GM21529 (cell line): Measurements from ENCODE around the gene RHBDF2.
A peak's percentile ranks its signal among the peaks of the same experiment; 100 is the strongest.

ENCODE experiments used
- ATAC-seq: cut with Tn5 transposase; IDR thresholded peaks from one replicate; pipeline ENCODE4 v1.9.1; 2021; ENCODE audit not compliant: unreplicated experiment

Gene RHBDF2

DNA sequence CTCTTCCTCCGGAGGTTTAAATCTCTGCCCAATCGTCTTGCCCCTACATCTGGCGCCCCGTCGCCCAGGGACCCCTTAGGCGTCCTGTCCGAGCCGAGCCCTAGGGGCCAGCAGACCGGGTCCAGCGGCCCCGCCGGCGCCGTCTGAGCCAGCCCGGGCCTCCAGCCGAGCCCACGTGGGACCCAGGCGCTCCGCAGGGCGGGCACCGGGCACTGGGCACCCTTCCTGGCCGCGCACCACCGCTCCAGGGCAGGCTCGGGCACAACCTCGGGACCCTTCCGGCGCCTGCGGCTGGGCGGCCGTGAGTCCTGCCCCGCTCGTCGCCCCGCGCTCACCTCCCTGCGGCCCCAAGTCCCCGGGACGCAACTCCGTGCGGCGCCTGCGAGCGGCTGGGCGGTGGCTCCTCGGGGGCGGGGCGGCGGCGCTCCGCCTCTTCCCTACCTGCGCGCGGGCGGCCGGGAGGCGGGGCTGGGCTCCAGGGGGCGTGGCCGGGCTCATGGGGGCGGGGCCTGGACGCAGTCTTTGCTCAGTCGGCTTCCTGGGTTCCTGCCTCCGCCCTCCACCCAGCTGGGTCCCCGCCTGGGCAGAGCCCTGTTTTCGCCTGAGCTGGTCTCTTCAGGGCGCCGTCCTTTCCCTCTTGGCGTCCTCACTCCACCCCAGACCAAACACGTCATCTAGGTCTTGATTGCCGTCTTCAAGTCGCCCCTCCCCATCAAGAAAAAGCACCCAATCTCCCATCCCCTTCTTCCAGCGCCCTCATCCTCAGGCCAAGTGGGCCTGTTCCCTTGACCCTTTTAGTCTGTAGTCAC lies at the start of gene RHBDF2:
RHBDF2 (minus strand) TSS at position 406 of the 809 bp plus-strand sequence. CDS start 19,899 bp downstream, outside the sequence.
- ATAC-seq, result peak; percentile 53

DNA sequence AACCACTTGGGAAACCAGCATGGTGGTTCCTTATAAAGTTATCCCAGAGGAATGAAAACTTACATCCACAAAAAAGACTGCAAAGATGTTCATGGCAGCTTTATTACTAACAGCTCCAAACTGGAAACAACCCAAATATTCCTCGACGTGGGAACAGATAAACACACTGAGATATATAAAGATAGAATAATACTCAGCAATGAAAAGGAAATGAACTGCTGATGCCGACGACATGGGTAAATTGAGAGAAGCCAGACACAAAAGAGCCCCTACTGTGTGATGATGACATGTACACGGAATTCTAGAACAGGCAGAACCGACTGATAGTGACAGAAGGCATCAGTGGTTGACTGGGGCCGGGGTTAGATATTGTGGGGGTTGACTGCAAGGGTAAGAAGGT lies 48.3 kb upstream of the RHBDF2 start:
- no peak for ATAC-seq

DNA sequence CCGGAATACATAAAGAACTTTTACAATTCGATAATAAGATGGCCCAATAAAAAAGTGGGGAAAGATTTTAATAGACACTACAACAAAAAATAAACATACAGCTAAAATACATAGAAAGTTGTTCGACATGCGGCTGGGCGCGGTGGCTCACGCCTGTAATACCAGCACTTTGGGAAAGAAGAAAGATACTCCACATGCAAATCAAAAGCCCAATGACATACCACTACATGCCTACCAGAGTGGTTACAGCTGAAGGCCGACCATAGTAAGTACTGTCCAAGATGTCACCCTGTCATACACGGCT lies 47.9 kb upstream of the RHBDF2 start:
- no peak for ATAC-seq

DNA sequence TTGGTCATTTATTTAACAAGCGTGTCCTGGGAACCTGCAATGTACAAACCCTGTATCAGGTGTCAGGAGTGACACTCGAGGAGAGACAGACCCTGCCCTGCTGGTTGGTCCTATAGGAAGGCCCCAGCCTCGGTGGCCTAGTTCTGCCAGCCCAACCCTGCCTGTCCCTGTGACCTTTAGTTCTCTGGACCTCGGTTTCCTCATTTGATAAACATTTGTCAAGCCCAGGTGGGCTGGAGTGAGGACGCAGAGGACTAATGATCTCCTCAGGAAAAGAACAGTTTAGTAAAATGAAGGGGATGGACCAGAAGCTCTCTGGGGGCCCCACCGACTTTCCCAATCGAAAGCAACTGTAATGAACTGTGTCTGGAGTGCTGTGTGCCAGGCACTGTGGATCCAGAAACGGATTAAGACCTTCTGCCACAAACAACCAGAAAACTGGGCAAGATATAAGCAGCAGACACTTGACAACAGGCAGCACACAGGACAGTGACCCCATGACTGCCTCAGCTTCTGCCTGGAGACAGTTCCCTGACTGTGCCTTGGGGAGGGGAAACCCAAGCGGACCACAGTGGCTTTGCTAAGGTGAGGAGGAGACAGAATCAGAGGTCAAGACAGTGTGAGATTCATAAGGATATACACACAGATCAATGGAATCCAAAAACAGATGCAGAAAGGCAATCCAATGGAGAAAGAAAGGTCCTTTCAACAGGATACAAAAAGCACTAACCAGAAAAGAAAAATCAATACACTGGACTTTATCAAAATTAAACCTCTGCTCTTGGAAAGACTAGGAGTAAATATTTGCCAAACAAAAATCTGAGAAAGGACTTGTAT lies 47.4 kb upstream of the RHBDF2 start:
- no peak for ATAC-seq

DNA sequence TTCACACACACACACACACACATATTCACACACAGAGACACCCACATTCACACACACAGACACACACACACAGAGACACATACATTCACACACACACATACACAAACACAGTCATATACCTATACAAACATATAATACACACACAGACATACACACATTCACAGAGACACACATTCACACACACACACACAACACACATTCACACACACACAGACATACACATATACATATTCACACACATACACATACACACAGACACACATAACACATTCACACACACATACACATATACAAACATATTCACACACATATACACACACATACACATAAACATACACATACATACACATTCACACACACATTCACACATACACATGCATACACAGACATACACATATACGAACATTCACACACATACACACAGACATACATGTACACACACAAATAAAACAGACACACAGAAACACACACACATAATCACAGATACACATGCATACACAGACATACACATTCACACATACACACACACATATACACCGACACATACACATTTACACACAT lies 46.5 kb upstream of the RHBDF2 start:
- no peak for ATAC-seq

DNA sequence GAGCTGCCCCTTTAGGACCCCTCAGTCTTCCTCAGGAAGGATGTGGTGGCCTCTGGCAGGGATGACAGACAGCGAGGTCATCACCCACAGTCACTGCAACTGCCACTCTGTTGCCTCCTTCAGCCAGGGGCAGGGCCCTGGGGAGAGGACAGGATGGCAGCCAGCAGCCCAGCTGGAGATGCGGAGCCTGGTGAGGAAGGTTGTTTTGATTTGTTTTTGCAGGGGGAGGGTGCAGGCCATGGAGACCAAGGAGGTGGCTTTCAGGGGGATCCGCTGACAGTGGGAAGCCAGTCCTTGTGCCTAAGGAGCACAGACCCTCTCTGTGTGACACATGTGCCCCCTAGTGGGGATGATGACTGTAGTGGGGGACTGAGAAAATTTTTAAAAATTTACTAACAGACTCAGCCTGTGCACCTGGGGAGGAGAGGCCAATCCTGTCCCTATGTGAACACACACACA lies 46.0 kb upstream of the RHBDF2 start:
- ATAC-seq, result no peak

DNA sequence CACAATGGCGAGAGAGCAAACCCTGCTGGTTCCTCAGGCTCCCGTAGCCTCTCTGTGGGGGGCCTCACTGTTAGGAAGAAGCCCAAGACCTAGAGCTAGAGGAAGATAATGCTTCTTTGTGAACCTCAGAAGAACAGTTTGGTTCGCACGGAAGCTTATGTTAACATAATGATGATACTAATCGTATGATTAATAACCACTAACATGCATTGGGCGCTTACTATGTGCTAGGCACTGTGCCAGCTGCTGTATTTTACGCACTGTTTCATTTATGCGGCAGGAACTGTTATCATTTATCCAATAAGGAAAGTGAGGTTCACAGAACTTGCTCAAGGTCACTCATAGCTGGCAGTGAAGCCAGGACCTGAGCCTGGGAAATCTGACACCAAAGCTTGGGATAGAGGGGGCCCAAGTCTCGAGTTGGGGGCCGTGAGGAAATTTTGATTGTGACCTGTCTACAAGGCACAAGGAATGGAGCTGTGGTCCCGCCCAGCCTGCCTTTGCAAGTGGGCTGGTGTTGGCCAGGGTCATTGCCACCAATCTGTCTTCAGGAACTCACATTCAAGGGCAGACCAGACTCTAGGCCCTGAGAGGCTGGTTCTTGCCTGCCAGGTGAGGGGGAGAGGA lies 45.4 kb upstream of the RHBDF2 start:
- no peak for ATAC-seq

DNA sequence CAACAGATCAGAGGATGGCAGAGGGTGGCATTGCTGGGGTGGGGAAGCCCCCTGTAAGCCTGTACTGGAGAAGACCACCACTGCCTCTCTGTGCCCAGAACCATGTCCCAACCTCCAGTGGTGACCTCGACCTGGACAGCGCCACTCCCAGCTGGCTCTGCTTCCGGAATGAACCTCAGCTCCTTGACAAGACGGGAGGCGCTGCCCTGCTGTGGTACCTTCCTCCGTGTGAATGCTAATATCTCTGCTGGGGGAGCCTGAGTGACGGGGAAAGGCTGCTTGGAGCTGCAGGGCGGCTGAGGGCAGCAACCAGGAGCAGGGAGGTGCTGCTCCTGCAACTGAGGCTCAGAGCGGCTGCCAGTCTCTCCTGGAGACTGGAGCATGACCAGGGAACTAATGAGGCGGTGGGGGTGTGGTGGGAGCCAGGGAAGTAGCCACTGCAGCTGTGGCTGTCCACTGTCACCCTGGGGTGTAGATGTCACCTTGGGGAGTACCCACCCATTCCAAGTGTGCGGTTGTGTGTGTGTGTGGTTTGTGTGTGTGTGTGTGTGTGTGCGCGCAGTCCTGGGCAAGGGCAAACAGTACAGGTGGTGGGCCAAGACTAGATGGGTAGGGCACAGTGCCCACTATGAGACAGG lies 44.8 kb upstream of the RHBDF2 start:
- no peak for ATAC-seq

DNA sequence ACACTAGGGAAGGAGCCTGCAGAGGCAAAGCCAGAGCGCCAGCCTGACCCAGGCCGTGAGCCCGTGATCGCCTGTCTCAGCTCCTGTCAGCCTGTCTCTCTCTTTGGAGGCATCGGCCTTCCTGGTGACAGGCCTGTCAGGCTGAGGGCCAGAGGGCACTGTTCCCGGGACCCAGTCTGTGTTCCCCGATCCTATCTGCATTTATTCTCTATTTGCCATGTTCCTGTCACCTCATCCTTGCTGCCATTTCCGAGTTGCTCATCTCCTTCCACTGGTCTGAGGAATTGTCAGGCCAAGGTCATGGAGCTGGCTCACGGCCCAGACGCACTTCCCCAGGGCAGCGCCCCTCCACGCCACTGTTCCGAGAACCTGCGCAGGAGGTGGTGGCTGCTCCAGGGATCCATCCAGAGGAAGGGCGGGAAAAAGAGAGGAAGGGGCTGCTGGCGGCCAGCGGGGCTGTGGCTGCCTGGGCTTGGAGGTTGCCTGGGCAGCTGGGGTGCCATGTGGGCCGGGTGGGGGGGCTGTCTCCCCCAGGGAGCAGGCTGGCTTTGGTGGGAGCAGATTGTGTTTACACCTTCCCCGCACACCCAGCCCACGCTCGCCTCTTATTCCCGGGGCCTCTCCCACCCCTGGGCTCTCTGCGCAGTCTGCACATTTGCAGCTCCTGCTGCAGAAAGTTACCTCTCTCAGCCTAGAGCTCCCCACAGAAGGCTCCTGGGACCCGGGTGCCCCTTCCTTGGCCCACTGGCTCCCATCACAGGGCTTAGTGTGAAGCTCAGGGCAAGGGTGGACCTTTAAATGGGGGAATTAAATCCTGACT lies 43.5 kb upstream of the RHBDF2 start:
- no peak for ATAC-seq

DNA sequence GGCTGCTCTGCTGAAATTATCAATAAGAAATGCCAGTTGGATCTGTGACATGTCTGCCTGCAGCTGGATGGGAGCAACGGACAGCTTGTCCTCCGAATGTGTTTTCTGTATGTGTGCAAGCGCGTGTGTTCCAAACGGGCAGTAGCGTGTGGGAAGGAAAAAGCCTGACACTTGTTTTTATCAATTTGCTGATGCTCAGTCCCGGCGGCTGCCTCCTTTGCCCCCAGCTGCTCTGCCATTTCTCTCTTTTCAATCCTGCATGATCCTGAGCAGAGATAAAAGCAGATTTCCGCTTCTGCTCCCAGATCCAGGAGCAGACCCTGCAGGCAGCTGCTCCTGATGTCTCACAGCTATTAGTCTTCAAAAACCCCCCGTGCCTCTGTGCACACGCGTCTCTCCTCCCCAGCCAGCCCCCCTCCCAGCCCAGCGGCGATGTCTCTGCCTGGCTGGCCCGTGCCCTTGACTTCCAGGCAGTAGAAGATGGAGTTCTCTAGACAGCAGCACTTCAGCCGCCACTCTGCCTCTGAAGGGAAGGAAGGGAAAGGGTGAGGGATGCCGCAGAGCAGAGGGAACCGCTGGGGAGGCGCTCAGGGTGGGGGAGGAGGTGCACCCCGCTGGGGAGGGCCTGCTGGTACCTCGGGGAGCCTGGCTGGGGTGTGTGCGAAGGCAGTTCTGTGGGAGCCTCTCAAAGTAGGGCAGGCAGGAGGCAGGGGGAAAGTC lies 42.8 kb upstream of the RHBDF2 start:
- no peak for ATAC-seq

DNA sequence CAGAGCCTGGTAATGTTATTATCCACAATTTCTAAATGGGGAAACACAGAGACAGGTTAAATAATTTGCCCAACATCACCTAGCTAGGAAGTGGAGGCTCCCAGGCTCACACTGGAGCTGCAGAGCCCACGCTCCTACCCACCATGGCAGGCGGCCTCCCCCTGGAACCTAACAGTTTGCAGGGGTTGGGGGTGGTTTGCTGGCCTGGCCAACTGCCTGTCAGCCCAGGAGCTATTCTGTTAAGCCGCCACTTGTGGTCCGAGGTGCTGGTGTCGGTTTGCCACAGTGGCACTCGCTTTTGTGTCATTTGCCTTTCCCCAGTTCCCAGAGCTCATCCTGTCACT lies 42.2 kb upstream of the RHBDF2 start:
- ATAC-seq, result no peak

DNA sequence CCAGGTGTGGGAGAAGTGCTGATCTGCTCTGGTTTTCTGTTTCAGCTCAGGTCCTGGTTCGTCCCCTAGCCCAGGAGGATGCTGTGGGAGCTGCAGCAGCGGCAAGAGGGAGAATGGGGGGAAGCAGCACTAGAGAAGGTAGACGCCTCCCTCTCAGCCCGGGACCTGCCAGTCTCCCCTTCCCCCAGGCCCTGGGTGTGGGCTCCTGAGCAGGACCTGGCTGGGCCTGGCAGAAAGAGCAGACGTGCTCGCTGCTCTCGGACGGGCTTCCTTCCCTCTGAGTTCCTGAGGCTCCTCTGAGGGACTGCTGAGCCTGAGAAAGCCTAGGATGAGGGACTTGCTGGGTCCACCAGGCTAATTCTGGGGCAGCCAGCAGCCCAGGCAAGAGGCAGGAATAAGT lies 41.8 kb upstream of the RHBDF2 start:
- ATAC-seq, result no peak

DNA sequence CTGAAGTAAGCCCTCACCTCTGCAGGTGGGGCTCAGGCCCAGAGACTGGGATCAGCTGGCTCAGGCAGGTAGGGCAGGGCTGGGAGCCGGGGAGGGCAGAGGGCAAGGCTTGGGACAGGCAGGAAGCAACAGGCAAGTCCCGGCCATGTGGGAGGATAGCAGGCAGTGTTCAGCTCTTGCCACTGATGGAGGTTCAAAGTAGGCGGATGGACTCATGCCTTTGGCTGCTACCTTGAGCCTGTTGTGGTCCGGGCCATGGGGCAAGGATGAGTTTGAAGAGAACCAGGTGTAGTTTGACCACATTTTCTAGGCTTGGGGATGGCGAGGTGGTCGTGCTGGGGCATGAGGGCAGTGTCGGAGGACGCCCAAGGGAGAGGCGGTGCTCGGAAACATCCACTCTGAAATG lies 41.3 kb upstream of the RHBDF2 start:
- no peak for ATAC-seq

DNA sequence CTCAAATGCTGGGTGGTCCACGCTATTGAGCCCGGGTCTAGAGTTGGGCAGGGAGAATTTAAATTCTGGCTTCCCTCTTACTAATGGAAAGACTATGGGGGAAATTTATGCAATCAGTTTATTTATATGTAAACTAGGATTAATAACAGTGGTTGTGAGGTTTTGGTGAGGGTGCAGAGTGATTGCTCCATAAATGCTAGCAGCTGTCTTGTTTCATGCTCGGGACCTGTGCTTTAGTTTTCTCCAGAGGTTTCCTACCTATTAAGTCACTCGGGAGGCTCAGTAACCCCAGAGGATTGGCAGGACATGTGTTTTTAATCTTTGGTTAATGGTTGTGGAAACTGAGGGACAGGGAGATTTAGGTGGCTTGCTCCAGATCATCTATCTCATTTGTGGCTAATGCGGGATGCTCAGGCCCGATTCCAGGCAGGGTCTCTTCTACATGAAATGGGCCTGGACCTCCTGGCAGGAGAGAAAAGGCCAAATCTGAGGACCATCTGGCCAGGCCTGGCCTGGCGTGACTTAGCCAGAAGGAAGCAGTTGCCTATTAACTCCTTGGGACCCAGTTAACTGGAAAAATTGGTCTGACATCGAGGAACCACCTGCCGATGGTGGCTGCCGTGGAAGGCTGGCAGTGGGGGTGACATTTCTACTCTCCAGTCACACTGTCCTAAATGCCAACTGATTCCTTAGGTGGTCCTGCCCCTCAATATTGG lies 40.7 kb upstream of the RHBDF2 start:
- ATAC-seq, result no peak

DNA sequence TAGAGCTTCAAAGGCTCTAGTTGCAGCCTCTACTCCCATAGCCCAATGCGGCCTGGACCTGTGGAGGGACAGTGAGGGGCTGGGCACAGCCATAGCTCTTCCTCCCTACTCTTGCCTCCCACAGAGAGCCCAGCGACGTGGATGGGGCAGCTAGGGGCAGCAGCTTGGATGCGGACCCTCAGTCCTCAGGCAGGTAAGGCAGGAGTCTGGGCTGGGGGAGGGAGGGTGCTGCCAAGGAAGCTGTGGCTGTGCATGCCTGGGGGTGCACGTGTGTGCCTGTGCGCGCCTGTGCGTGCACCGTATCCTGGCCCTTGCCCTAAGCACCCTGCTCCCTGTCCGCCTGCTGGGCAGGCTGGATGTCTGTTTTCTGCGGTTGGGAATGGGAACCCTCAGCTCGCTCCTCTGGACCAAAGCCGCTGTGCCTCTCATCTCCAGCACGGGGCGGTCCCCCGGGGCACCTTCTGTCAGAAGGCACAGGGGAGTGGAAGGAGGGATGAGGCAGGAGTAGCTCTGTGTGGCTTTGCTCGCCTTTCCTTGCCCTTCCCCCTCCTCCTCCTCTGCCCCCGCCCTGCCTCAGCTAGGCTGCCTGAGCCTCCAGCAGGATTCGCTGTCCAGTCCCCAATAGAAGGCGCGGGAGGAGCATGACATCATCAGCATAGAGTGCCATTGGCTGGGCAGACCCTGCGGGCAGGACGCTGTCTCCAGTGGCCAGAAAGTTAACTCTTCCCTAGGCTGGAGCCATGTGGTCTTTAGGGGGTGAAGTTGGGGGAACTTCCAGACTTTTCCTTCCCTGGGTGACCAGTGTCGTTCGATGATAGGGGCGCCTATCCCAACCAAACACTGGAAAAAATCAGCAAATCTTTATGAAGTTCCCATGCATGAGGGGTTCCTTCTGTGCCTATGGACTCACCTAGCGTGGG lies 39.4 kb upstream of the RHBDF2 start:
- no peak for ATAC-seq

DNA sequence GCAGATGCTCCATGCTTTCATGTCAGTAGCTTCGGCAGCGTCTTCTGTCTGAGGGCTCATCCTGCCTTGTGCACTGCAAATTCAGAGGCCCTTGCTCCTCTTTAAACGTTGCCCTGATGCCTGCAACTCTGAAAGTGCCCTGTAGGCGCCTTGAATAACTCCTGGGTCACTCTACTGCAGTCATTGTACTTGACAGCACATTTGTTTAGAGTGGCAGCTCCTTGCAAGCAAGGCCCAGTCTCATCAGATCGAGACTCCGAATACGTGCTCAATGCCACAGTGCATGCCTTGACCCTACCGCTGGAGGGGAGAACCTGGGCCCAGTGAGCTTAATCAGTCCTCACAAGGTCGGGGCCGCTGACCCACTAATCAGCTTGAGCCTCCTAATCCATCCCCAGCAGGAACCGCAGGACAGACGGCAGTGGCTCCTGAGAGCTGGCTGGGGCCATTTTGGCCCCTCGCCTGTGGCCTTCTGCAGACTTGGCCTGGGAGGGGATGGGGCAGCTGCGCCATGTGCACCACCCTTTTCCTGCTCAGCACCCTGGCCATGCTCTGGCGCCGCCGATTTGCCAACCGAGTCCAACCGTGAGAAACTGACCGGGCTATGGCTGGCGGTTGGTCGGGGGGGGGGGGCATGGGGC lies 38.5 kb upstream of the RHBDF2 start, which contains the start of gene PRCD:
PRCD (plus strand) TSS at position 414 of the 641 bp plus-strand sequence; CDS start at position 512, 98 bp downstream.
- ATAC-seq, result no peak

DNA sequence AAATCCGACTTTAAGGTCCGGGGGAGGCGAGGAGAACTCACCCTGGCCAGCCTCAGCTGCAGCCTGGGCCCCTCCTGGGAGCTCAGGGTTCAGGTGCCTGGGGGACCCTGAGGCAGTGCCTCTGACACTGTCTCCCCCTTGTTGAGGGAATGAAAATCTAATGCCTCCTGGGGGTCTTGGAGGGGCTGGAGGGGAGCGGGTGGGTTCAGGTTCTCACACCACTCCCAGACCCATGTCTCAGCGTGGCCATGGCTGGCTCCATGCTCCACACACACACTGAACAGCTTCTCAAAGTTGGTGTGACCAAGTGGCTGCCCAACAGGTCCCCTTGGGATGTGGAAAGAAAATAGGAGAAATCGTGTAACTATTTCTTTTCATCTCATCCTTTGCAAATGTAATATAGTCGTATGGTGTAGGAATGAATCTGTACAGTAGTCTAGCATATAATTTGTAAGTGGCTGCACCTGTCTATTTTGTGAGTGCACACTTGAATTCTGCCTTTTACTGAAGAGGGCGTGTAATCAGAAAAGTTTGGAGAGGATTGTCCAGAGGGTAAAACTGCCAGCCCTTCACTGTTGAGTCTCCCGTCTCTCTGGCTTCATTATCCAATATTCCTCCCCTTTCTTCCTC lies 37.8 kb upstream of the RHBDF2 start:
- ATAC-seq, result no peak
